HG03460 (cell line): Measurements from ENCODE around the gene PLEKHF1.
"Not testable (repeated sequence)": the region's sequence is repeated elsewhere in the genome, so short reads cannot be mapped to it uniquely, and the experiment has no call there.

Experiments used
- ATAC-seq: cut with Tn5 transposase; IDR thresholded peaks from one replicate; pipeline ENCODE4 v1.9.1; 2021; ENCODE audit not compliant: unreplicated experiment

PLEKHF1 gene

GRCh38 chr19:29663861-29664752, 1.2 kb upstream of the PLEKHF1 start:
- ATAC-seq, result no peak

DNA sequence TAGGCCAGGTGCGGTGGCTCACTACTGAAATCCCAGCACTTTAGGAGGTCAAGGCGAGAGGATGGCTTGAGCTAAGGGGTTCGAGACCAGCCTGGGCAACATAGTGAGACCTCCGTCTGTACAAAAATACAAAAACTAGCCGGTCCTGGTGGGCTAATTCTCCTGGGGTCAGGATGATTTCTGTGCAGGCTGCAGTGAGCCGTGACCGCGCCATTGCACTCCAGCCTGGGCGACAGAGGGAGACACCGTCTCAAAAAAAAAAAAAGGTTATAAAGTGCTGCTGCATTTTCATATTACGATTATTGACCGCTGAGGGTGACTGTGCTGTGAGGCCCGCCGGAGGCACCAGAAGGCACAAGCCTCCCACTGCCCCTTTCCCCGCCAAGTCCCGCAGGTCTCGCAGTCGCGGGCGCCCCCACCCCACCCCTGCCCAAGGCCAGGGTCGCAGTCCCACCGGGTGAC, 477 bp upstream of the PLEKHF1 start:
- no peak for ATAC-seq

DNA sequence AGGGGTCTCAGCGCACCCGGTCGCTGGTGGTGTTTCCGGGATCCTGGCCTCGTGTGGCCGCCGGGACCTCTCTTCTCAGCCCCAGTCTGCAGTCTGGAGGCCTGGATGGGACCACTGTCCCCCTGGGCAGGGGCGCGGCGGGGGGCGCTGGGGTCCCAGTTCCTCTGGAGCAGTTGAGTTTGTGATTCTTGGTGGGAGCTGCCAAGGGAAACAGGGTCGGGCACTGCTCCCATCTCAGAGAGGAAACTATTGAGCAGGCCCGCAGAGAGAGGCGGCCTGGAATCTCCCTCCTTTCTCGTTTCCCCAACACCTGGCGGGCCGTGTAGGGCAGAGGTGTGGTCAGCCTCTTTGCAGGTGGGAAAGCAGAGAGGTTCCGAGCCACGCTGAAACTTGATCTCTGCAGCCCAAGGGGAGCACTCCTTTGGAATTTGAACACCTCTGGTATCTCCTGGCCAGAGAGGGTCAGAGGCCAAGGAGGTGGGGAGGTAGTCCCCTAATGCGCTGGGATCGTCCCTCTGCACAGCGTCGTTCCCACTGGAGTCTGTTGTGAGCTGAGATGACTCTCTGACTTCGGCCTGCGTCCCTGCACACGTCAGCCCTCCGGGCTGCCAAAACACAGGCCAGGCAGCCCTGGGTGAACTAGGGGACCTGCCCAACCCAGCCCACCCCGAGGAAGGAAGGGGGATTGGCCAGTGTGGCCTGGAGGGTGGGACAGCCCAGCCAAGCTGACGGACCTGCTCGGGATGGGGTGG, 741 bp downstream of the PLEKHF1 start:
- peak; percentile 25 for ATAC-seq

- no peak for ATAC-seq
Measured at GRCh38 chr19:29666578-29667386, 1.5 kb downstream of the PLEKHF1 start.

DNA sequence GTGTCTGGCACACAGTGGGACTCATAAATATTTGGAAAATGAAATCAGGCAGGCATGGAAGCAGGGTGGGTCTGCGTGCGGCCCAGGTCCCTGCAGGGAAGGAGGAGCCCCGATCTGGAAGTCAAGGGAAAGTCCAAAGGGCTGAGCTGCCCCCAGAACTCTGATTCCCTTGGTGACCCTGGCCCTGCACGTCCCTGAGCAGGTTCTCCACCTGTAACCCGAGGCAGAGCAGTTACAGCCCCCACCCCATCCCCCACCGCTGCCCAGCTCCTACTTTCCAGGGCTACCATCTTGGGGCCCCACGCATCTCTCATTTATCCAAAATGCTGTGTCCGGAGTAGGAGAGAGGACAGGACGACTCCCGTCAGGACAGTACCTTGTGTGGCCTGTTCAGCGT, 2.1 kb downstream of the PLEKHF1 start:
- no peak for ATAC-seq

- ATAC-seq, result no peak
Measured at GRCh38 chr19:29667901-29668341, 2.7 kb downstream of the PLEKHF1 start.

DNA sequence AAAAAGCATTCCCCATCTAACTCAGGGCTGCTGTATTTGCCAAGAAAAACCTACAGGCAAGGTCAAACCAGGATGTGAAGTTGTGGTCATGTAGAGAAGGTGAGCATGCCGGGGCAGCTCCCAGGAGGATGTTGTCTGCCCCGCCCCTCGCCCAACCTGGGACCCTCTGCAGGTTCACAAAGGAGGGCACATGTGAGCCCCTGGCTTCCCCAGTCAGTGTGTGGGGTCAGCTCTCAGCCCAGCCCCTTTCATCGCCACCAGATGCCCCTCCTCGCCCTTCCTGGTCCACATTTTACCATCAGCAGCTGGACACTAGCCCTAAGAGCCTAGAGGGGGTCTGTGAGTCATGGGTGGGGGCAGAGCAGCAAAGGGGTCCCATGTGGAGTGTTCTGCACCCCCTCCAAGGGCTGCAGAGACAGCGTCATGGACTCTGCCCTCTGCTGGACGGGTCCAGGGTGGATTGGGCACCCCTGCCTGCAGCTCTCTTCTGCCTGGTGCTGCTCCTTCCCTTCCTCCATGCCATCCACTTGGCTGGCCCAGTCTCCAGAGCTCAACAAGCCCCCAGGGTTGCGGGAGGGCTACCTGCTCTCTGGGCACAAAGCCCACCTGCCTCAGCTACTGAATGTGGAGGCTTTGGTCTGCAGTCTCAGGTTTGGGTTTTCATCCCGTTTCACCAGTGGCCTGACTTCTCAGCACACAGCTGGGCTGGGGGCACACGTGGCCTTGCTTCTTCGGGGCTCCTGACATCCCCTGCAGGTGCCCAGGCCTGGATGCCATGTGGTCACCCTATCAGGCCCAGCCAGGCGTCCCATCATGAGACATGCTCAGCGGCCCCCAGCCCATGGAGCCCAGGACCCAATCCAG, 3.7 kb downstream of the PLEKHF1 start:
- no peak for ATAC-seq

- no peak for ATAC-seq
Measured at GRCh38 chr19:29670255-29670654, 5.0 kb downstream of the PLEKHF1 start.

GRCh38 chr19:29671026-29671392, 5.7 kb downstream of the PLEKHF1 start:
- not testable (repeated sequence) for ATAC-seq

- peak; percentile 69 for ATAC-seq
Measured at GRCh38 chr19:29671393-29672160, 6.3 kb downstream of the PLEKHF1 start.

DNA sequence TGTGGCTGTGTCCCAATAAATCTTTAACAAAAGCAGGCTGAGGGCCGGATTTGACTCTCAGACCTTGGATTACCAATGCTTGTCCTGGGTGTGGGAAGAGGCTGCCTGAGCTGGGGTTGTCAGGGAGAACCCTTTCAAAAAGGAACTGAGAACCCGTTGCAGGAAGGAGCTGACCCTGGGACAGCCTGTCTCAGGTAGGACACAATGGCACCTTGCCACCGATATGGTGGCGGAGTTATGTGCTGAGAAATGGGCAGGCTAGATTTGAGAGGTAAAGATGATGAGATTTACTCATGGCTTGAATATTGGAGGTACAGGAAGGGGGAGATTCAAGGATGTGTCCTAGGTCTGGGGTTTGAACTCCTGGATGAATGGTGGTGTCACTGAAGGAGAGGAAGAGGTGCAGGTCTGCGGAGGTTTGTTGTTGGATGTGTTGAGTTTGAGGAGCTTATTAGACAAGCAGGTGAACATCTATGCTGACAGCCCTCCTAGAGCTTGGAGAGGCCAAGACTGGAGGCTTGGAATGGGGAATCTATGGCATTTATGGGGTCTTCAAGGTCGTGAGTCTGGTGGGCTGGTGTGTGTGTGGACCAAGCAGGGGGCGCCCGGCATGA, 7.2 kb downstream of the PLEKHF1 start:
- ATAC-seq, result no peak

DNA sequence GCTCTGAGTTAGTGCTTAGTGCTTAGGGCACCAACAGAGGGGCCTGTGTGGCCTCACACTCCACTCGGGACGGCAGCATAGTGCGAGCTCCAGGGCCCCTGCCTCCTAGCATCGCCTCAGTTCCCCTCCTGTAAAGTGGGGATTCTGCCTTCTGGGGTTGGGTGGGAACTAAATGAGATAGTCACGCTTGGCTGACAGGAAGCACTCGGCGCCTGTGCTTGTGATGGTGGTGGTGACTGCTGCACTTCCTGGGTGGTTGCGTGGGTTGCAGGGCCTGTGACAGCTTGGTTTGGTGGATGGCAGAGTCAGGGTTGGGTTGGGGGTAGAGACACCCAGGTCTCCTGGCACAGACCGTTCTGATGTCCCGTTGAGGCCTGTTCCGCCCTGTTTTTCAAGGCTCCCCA, 7.7 kb downstream of the PLEKHF1 start:
- ATAC-seq, result no peak

- no peak for ATAC-seq
Measured at GRCh38 chr19:29673451-29674371, 8.4 kb downstream of the PLEKHF1 start.

- ATAC-seq, result no peak
Measured at GRCh38 chr19:29674374-29675119, 9.3 kb downstream of the PLEKHF1 start.

- no peak for ATAC-seq
Measured at GRCh38 chr19:29675120-29675649, 9.9 kb downstream of the PLEKHF1 start.

DNA sequence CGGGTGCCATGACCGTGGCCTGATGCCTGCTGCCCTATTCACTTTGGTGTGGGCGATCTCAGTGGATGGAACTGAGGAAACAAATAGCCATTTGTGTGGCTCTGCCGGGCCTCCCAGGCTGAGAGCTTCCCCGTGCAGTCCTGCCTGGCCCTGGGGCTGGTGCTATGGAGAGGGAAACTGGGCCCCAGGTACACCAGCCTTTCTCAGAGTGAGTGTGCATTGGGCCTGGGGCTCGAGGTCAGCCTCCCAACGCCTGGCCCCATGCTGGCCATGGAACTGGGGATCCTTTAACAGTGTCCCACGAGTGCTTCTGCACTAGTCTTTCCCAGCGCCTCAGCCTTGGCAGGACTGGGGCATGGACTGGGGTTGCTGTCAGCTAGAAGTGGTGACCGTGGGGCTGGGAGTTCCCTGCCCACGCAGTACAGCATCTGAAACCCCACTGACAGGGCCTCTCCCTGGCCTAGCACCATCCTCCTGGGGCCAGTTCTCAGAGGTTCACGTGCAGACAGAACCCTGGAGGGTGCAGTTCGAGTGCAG, 10.5 kb downstream of the PLEKHF1 start:
- ATAC-seq, result no peak

- ATAC-seq, result no peak
Measured at GRCh38 chr19:29676586-29676985, 11.3 kb downstream of the PLEKHF1 start.
